Colonic mucosa (tissue), 4 donors: ENCODE measurements around the gene RBM34. TPM values are rescaled to one million over a fixed set of nuclear protein-coding genes. Genes with fewer than 3 reads are reported as not detected.
A peak's percentile ranks its signal among the peaks of the same experiment; 100 is the strongest.

Experiments used
- DNase-seq: peaks from one replicate; pipeline ENCODE4 v3.0.0-alpha.2; 2020
- H3K27ac ChIP-seq: fragments of 200-600 bp; one replicate; pipeline ENCODE4 v1.8.0; 2021
- H3K27me3 ChIP-seq: fragments of 200-600 bp; one replicate; pipeline ENCODE4 v1.8.0; 2021
- H3K36me3 ChIP-seq: fragments of 200-600 bp; one replicate; pipeline ENCODE4 v1.8.0; 2021
- H3K4me1 ChIP-seq: fragments of 200-600 bp; one replicate; pipeline ENCODE4 v1.8.0; 2021; ENCODE audit warnings: mild to moderate bottlenecking
- H3K4me3 ChIP-seq: fragments of 200-600 bp; one replicate; pipeline ENCODE4 v1.8.0; 2021
- H3K9ac ChIP-seq, 2 donors: one replicate each; pipeline ENCODE4 v1.7.0; 2013; ENCODE audit warnings: control low read depth in 2 of 2, low read depth in 2 of 2, low read length in 2 of 2
- H3K9me3 ChIP-seq: fragments of 200-600 bp; one replicate; pipeline ENCODE4 v1.8.0; 2021
- intact Hi-C: fragments of 100-400 bp; cut with DNase I; formaldehyde crosslinking; loops from one replicate; pipeline ENCODE4 v1.14.1; 2022
- total RNA-seq, 2 donors: library from RNA; stranded (reverse); fragmentation: NEBNext Ultra II Directional in 1 of 2; extraction: Animal tissue kit (Norgen Biotek cat#: 25700) in 1 of 2; gene quantifications; one replicate each; pipeline ENCODE4 v1.2.1, GENCODE V29; 2021
- TF ChIP-seq, protein P1 (sequence below): fragments of 200-600 bp; IDR thresholded peaks from one replicate; pipeline ENCODE4 v1.8.0; 2022; ENCODE audit warnings: antibody characterized with exemption, mild to moderate bottlenecking
- donor health status: healthy.
- donor health status: DM: no; HTN: no; CAD: no.
- donor health status: DM: no; HTN: no; CAD: no.

Gene RBM34
- total RNA-seq, 2 donors from 2014 or later, result 59.8 to 61.2 TPM

DNA sequence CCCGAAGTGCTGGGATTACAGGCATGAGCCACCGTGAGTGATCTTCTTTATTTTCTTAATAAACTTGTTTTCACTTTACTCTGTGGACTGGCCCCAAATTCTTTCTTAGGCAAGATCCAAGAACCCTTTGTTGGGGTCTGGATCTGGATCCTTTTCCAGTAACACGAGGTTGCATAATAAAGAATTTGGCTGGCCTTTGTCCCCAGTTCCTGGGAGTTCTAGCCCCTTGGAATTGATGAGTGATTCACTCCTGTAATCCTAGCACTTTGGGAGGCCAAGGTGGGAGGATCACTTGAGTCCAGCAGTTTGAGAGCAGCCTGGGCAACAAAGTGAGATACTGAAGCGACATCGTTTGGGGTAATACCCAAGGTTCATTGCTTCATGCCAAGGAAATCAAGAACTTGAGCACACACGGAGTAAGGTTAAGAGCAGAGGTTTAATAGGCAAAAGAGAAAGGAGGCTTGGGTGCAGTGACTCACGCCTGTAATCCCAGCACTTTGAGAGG, 30.2 kb downstream of the RBM34 start:
- Histone ChIP-seq H3K9ac (no peak overlapping the region), H3K36me3 (no peaks in the 10 kb centered on the region), H3K27me3 (no peaks in the 10 kb centered on the region), H3K9me3 (no peaks in the 10 kb centered on the region), H3K4me1 (peaks cover 5% of the 10 kb centered on the region), H3K4me3 (no peak overlapping the region), H3K27ac (no peak overlapping the region)
- DNase-seq, result no peak
- intact Hi-C loops, result no loop called here
- TF ChIP-seq, protein P1, sequence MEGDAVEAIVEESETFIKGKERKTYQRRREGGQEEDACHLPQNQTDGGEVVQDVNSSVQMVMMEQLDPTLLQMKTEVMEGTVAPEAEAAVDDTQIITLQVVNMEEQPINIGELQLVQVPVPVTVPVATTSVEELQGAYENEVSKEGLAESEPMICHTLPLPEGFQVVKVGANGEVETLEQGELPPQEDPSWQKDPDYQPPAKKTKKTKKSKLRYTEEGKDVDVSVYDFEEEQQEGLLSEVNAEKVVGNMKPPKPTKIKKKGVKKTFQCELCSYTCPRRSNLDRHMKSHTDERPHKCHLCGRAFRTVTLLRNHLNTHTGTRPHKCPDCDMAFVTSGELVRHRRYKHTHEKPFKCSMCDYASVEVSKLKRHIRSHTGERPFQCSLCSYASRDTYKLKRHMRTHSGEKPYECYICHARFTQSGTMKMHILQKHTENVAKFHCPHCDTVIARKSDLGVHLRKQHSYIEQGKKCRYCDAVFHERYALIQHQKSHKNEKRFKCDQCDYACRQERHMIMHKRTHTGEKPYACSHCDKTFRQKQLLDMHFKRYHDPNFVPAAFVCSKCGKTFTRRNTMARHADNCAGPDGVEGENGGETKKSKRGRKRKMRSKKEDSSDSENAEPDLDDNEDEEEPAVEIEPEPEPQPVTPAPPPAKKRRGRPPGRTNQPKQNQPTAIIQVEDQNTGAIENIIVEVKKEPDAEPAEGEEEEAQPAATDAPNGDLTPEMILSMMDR, result no peak

DNA sequence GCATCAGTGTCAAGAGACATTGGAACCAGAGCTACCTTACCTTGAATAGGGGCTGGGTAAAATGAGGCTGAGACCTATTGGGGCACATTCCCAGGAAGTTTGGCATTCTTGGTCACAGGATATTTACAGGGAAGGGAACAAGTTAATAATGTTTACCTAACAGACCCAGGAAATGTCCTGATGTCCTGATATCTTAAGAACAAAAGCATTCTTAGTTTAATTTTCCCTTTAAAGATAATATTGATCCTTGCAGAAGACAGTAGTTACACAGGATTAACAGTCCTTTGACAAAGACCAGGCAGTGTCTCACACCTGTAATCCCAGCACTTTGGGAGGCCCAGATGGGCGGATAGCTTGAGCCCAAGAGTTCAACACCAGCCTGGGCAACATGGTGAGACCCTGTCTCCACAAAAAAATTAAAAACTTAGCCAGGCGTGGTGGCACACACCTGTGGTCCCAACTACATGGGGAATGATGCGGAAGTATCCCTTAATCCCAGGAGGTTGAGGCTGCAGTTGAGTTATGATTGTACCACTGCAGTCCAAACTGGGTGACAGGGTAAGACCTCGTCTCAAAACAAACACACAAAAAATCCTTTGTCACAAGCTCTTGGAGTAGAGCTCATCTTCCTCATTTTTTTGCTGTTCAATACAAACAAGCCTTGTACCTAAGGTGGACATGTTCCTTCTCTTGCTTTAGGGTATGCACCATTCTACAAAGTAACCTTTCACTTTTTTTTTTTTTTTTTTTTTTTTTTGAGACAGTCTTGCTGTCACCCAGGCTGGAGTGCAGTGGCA, 31.1 kb downstream of the RBM34 start:
- Histone ChIP-seq H3K27ac (no peak overlapping the region), H3K9ac (no peak overlapping the region), H3K36me3 (no peaks in the 10 kb centered on the region), H3K27me3 (no peaks in the 10 kb centered on the region), H3K4me1 (peaks cover 7% of the 10 kb centered on the region), H3K4me3 (no peak overlapping the region), H3K9me3 (no peaks in the 10 kb centered on the region)
- TF ChIP-seq, protein P1, result no peak
- no peak for DNase-seq
- intact Hi-C loops, result no loop called here

DNA sequence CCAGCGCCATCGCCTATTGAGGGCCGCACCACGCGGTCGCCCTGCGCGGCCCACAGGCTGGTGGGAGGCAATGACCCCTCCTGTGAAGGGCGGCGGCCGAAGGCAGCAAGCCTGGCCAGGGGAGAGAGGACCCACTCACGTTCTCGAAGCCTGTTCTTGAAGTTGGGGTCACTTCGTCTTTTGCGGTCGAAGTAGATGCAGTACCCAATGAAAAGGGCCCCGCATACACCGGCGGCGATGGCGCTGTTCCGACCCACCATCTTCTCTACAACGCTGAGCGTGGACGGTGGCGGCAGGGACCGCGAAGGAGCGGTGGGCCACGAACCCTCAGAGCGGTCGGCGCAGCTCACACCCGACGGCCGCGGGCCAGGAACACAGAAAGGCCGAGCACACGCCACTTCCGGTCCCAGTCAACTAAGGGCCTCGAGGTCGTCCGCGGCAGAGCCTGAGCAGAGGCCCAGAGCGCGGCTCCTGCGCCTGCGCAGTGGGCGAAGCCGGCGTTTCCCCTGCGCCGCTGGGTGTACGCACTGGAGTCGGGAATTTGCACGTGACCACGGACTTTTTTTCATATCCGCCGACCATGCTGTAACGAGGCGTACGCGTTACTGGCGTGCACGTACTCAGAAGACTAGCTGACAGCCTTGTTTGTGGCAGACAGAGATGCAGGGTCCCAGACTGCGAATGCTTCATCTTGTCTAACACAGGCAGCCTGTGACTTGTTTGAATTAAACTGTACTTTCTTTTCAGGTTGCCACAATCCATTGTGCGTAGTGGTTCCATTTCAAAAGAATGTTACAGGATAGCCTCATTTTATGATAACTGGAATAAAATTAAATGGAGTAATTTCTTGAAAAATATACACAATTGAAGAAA, 32.4 kb downstream of the RBM34 start, which contains the start of gene TOMM20:
Gene TOMM20, minus strand, starts transcription at position 382 of the 873 bp plus-strand sequence. Its CDS starts 122 bp downstream, at position 260.
- intact Hi-C loops, result no loop called here
- H3K9ac ChIP-seq, result peak within 1 kb of the TSS; percentile 95 to 98
- peak within 1 kb of the TSS; percentile 79 for H3K27ac ChIP-seq
- H3K4me3 ChIP-seq, result peak within 1 kb of the TSS; percentile 87
- DNase-seq, result peak; percentile 96
- H3K4me1 ChIP-seq, result peaks cover 13% of the 10 kb centered on the region
- no peaks in the 10 kb centered on the region for H3K36me3 ChIP-seq
- no peaks in the 10 kb centered on the region for H3K9me3 ChIP-seq
- H3K27me3 ChIP-seq, result no peaks in the 10 kb centered on the region
- TF ChIP-seq, protein P1, result no peak

DNA sequence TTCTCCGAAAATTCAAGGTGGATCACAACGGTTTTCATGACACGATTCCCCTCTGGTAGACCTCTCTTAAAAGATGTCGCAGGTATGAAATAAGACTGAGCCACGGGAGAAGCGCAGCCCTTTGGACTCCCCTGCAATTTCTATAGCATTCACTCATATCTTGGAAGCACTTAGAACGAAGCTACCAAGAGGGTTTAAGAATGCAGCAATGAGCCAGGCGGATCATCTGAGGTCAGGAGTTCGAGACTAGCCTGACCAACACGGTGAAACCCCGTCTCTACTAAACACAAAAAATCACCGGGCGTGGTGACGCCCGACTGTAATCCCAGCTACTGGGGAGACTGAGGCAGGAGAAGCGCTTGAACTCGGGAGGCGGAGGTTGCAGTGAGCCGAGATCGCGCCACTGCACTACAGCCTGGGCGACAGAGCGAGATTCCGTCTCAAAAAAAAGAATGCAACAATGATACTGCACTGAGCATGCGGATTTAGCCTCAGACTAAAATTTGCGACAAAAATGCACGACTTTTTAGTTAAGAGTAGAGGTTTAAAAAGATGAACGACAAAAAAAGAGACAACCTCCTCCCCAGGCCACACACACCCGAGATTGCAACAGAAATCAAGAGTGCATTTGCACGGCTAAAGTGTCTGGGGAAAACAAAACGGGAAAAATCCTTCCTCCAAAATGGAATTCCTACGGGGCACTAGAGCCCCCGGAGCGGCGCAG, 33.2 kb downstream of the RBM34 start:
- no peaks in the 10 kb centered on the region for H3K36me3 ChIP-seq
- no peaks in the 10 kb centered on the region for H3K9me3 ChIP-seq
- peak overlapping the region; percentile 79 for H3K27ac ChIP-seq
- peaks cover 13% of the 10 kb centered on the region for H3K4me1 ChIP-seq
- intact Hi-C loops, result no loop called here
- no peak for DNase-seq
- H3K9ac ChIP-seq, result peak overlapping the region; percentile 95 to 98
- TF ChIP-seq, protein P1, result no peak
- H3K4me3 ChIP-seq, result peak overlapping the region; percentile 87
- H3K27me3 ChIP-seq, result no peaks in the 10 kb centered on the region

DNA sequence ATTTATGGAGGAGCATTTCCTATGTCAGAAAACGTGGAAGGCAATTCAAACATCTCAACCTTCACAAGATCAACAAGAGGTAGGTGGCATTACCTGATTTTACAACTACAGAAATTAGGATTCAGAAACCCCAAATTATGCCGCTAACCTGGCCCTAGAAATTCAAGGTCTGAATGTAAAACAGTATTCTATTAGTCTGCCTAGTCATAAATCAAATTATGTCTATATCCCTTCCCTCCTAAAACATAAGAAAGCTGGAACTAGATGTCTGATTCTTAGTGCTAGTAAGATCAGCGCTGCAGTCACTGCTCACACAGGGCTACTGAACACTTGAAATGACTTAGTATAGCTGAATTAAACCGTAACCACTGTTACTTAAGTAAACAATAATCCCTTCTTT, 33.8 kb downstream of the RBM34 start:
- H3K27me3 ChIP-seq, result no peaks in the 10 kb centered on the region
- H3K4me1 ChIP-seq, result peaks cover 13% of the 10 kb centered on the region
- no peaks in the 10 kb centered on the region for H3K9me3 ChIP-seq
- intact Hi-C loops, result no loop called here
- H3K36me3 ChIP-seq, result no peaks in the 10 kb centered on the region
- DNase-seq, result no peak
- H3K9ac ChIP-seq, result peak overlapping the region in 1 of 2 donors; percentile 95
- no peak overlapping the region for H3K27ac ChIP-seq
- H3K4me3 ChIP-seq, result peak overlapping the region; percentile 87
- TF ChIP-seq, protein P1, result no peak
